NCI-H446 (cell line): ENCODE results near the gene GRAP.
A peak's percentile ranks its signal among the peaks of the same experiment; 100 is the strongest.
"Not testable (repeated sequence)": the region's sequence is repeated elsewhere in the genome, so short reads cannot be mapped to it uniquely, and the experiment has no call there.

ENCODE experiments used
- DNase-seq, 2 experiments: peaks; one replicate each; lab custom pipeline; 2025; lab: John Stamatoyannopoulos, UW

GRAP gene

GRCh38 chr17:19042369-19042768, 4.4 kb downstream of the GRAP start:
- not testable (repeated sequence) for DNase-seq

- DNase-seq = not testable (repeated sequence)
These were observed 4.9 kb downstream of the GRAP start for GRCh38 chr17:19041871-19042270.

- not testable (repeated sequence) for DNase-seq
These were observed 6.4 kb downstream of the GRAP start for GRCh38 chr17:19040350-19040749.

- not testable (repeated sequence) for DNase-seq
These were observed 8.0 kb downstream of the GRAP start for GRCh38 chr17:19038730-19039129.

- DNase-seq = not testable (repeated sequence)
These were observed 8.8 kb downstream of the GRAP start for GRCh38 chr17:19038007-19038406.

- not testable (repeated sequence) for DNase-seq
These were observed 9.2 kb downstream of the GRAP start for GRCh38 chr17:19037547-19037946.

GRCh38 chr17:19036186-19036585, 10.6 kb downstream of the GRAP start:
- DNase-seq = not testable (repeated sequence)

- not testable (repeated sequence) for DNase-seq
These were observed 14.3 kb downstream of the GRAP start for GRCh38 chr17:19032377-19032988.

GRCh38 chr17:19031729-19032128, 15.0 kb downstream of the GRAP start:
- not testable (repeated sequence) for DNase-seq

GRCh38 chr17:19030771-19031449, 15.8 kb downstream of the GRAP start:
- DNase-seq = not testable (repeated sequence)

GRCh38 chr17:19029740-19030139, 17.0 kb downstream of the GRAP start:
- DNase-seq = not testable (repeated sequence)

- not testable (repeated sequence) for DNase-seq
These were observed 18.1 kb downstream of the GRAP start for GRCh38 chr17:19028671-19029070.

GRCh38 chr17:19024101-19025078, 22.4 kb downstream of the GRAP start:
- DNase-seq = no peak

GRCh38 chr17:19023209-19023999, 23.4 kb downstream of the GRAP start:
- DNase-seq = no peak

- no peak for DNase-seq
These were observed 24.0 kb downstream of the GRAP start for GRCh38 chr17:19022747-19023146.

GRCh38 chr17:19022128-19022527, 24.6 kb downstream of the GRAP start:
- DNase-seq = no peak

GRCh38 chr17:19021622-19022083, 25.1 kb downstream of the GRAP start:
- DNase-seq = no peak

GRCh38 chr17:19021011-19021621, 25.6 kb downstream of the GRAP start:
- not testable (repeated sequence) for DNase-seq

GRCh38 chr17:19020016-19020415, 26.7 kb downstream of the GRAP start:
- no peak for DNase-seq

- peak in 1 of 2 experiments; percentile 11 for DNase-seq
These were observed 27.5 kb downstream of the GRAP start for GRCh38 chr17:19019041-19019941.
